PC-9 (cell line): ENCODE results near the gene SLC8A1.

Source experiments
- CTCF ChIP-seq: fragments of 200-600 bp; sonication (generic); conservative IDR thresholded peaks from 2 replicates; pipeline ENCODE4 v1.6.1; 2017; ENCODE audit warnings: mixed run types, antibody characterized with exemption, mild to moderate bottlenecking, moderate library complexity
- EZH2 ChIP-seq: fragments of 200-600 bp; sonication (generic); IDR thresholded peaks from 2 replicates; pipeline ENCODE4 v1.8.0; 2017; ENCODE audit warnings: antibody characterized with exemption, low read depth

DNA sequence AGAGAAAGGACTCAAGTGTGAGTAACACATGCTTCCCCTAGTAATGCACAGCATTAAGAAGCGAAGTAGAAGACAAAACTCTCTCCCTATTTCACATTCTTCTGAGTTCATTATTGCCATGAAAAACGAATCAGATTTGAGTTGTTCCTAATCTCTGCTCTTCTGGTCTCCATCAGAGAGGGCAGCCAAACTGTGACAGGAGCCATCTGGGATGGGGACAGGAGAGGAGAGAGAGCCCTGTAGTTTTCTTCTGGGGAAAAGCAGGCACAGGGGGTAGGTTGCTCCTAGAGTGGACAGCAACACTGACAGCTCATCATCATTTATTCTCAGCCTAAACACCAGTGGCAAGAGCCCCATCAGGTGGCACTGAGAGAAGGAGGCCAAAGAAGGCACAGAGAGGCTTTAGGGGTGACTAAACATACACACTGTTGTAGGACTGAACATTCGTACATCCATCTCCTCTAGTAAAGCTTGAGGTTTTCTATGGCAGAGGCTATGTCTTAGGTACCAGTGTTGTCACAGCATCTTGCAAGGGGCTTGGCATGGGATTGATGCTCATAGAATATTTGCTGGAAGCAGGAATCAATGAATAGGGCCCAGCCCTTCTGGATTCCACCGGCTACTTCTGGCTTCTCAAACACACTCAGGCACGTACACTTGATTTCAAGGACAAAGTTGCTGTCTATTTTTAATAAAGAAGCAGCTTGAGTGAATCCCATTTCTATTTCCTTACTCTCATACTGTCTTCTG is 33.1 kb downstream of the SLC8A1 start:
- TF ChIP-seq CTCF (no peak), EZH2 (no peak)
